GM10248 (cell line): ENCODE results near the gene SCCPDH.
"Not testable (repeated sequence)": the region's sequence is repeated elsewhere in the genome, so short reads cannot be mapped to it uniquely, and the experiment has no call there.

Experiments used
- CTCF ChIA-PET: fragments of 300-600 bp; sonication (Branson Sonifier 250); formaldehyde crosslinking; extraction: SDS; loops from one replicate; lab custom pipeline; 2021; ENCODE audit warnings: antibody characterized with exemption; lab: Yijun Ruan, JAX
- POLR2A ChIA-PET: fragments of 350-650 bp; sonication (Branson Sonifier 250); formaldehyde crosslinking; extraction: SDS; loops from one replicate; lab custom pipeline; 2020; ENCODE audit warnings: antibody characterized with exemption; lab: Yijun Ruan, JAX
- DNase-seq: peaks from one replicate; pipeline ENCODE4 v3.0.0; 2012; ENCODE audit errors: extremely low spot score
- CTCF ChIP-seq: IDR thresholded peaks from 2 replicates; pipeline ENCODE4 v1.5.1; 2012; ENCODE audit warnings: mild to moderate bottlenecking, low read depth; ENCODE audit errors: extremely low read depth, missing control alignments, control extremely low read depth

Gene SCCPDH

GRCh38 chr1:246691622-246692495 is 32.4 kb upstream of the SCCPDH start:
- TF ChIP-seq CTCF = no peak
- no peak for DNase-seq
- ChIA-PET POLR2A (no interaction called here), CTCF (interaction anchor here (0.7 to 1.3 kb wide), 4 partner anchors 16 to 1535 kb away, joined by 3 to 4 read pairs (median 3); no protein-coding TSS in a partner anchor)

GRCh38 chr1:246694213-246694895 is 29.9 kb upstream of the SCCPDH start:
- DNase-seq, POLR2A ChIA-PET: not testable (repeated sequence)

GRCh38 chr1:246695136-246695535 is 29.1 kb upstream of the SCCPDH start:
- ChIA-PET CTCF (interaction anchor here (1.0 to 4.5 kb wide), 8 partner anchors 12 to 197 kb away, joined by 3 to 27 read pairs (median 4); partner anchors contain the start of genes CNST and TFB2M), POLR2A (no interaction called here)
- DNase-seq = no peak
- no peak for TF ChIP-seq CTCF

More at GRCh38 chr1:246694213-246694895, 29.9 kb upstream of the SCCPDH start:
- CTCF ChIA-PET = interaction anchor here (1.0 to 4.5 kb wide), 2 partner anchors 15 to 196 kb away, joined by 3 to 27 read pairs; no protein-coding TSS in a partner anchor

GRCh38 chr1:246695666-246696065 is 28.5 kb upstream of the SCCPDH start:
- POLR2A ChIA-PET = no interaction called here
- CTCF ChIA-PET = interaction anchor here (0.8 to 4.5 kb wide), 10 partner anchors 11 to 202 kb away, joined by 3 to 27 read pairs (median 3); partner anchors contain the start of genes CNST and TFB2M
- no peak for DNase-seq
- no peak for TF ChIP-seq CTCF

- TF ChIP-seq CTCF = no peak
- DNase-seq = no peak
- ChIA-PET POLR2A (no interaction called here), CTCF (interaction anchor here (0.6 to 4.5 kb wide), 5 partner anchors 9 to 200 kb away, joined by 3 to 27 read pairs (median 3); no protein-coding TSS in a partner anchor)
Observed at GRCh38 chr1:246698466-246699094, 25.6 kb upstream of the SCCPDH start.

- ChIA-PET CTCF (interaction anchor here (1.1 to 1.2 kb wide), 2 partner anchors 14 to 201 kb away, joined by 3 to 4 read pairs; no protein-coding TSS in a partner anchor), POLR2A (no interaction called here)
- TF ChIP-seq CTCF = peak; percentile 75
- peak; percentile 90 for DNase-seq
Observed at GRCh38 chr1:246699095-246699735, 25.0 kb upstream of the SCCPDH start.
